Fibroblast of lung (primary cell): ENCODE results near the gene MSI2.

Experiments used
- CTCF ChIP-seq, 2 donors: IDR thresholded peaks in 1 of 2; conservative IDR thresholded peaks in 1 of 2; 1 replicate in 1 of 2; 2 replicates in 1 of 2; pipeline ENCODE4 v1.5.1; 2011 to 2012; ENCODE audit warnings: low read length in 2 of 2, control low read depth in 1 of 2, inconsistent platforms in 1 of 2, low read depth in 1 of 2, mild to moderate bottlenecking in 1 of 2
- EZH2 ChIP-seq: IDR thresholded peaks from 2 replicates; pipeline ENCODE4 v1.5.1; 2012; ENCODE audit warnings: low read length, control low read depth, mild to moderate bottlenecking; ENCODE audit errors: missing control alignments

- no peak for TF ChIP-seq CTCF (conservative IDR thresholded peaks at IDR 0.05 in 1 of 2, IDR thresholded peaks at IDR 0.05 in 1 of 2; ENCODE audit: low read depth in 1 of 2, low read length in 2 of 2)
- TF ChIP-seq EZH2, result no peak
These were observed 395.7 kb downstream of the MSI2 start for GRCh38 chr17:57651996-57652395.
